PC-3 (cell line): ENCODE results near the gene KCNQ4. TPM values are rescaled to one million over a fixed set of nuclear protein-coding genes. Genes with fewer than 3 reads are reported as not detected.

Experiments
- ATAC-seq: fragments of 200-7000 bp; cut with Tn5 transposase; 2 replicates; pipeline ENCODE4 v1.9.1; 2020; ENCODE audit warnings: mild to moderate bottlenecking, moderate library complexity
- BruUV-seq: library from RNA; stranded (reverse); fragments of 400-500 nt; replicated peaks from 2 replicates; lab custom pipeline; 2021; lab: Mats Ljungman, UMichigan
- CTCF ChIA-PET: fragments of 300-600 bp; sonication (Branson Sonifier 250); formaldehyde crosslinking; loops from one replicate; lab custom pipeline; 2022; ENCODE audit warnings: antibody characterized with exemption; lab: Charles Lee
- POLR2A ChIA-PET: fragments of 300-600 bp; sonication (Branson Sonifier 250); formaldehyde crosslinking; loops from one replicate; lab custom pipeline; 2022; ENCODE audit warnings: antibody characterized with exemption; ENCODE audit not compliant: unreplicated experiment; lab: Charles Lee
- DNase-seq: peaks from one replicate; pipeline ENCODE4 v3.0.0-alpha.2; 2015
- H2AFZ ChIP-seq: fragments of 300-600 bp; sonication (generic); 2 replicates; pipeline ENCODE4 v1.6.0; 2016; ENCODE audit warnings: antibody characterized with exemption, low read length
- H3F3A ChIP-seq: fragments of 300-600 bp; sonication (generic); one replicate; pipeline ENCODE4 v1.6.0; 2017; ENCODE audit warnings: antibody characterized with exemption, low read length, control low read depth, mild to moderate bottlenecking; ENCODE audit not compliant: unreplicated experiment
- H3K27ac ChIP-seq: fragments of 300-600 bp; sonication (generic); 2 replicates; pipeline ENCODE4 v1.5.1; 2016; ENCODE audit warnings: mild to moderate bottlenecking, low read length
- H3K27me3 ChIP-seq: fragments of 300-600 bp; sonication (generic); 2 replicates; pipeline ENCODE4 v1.6.1; 2016; ENCODE audit warnings: low read length, mixed read lengths
- H3K36me3 ChIP-seq: fragments of 300-600 bp; sonication (generic); 2 replicates; pipeline ENCODE4 v1.6.1; 2016; ENCODE audit warnings: low read depth, mixed run types, low read length, mixed read lengths
- H3K4me1 ChIP-seq: fragments of 300-600 bp; sonication (generic); 2 replicates; pipeline ENCODE4 v1.5.1; 2016; ENCODE audit warnings: low read length; ENCODE audit not compliant: insufficient read depth
- H3K4me2 ChIP-seq: fragments of 300-600 bp; sonication (generic); 2 replicates; pipeline ENCODE4 v1.6.0; 2016; ENCODE audit warnings: low read length
- H3K4me3 ChIP-seq: fragments of 300-600 bp; sonication (generic); 2 replicates; pipeline ENCODE4 v1.5.1; 2016; ENCODE audit warnings: mild to moderate bottlenecking, low read length, mixed read lengths
- H3K79me2 ChIP-seq: fragments of 300-600 bp; sonication (generic); 2 replicates; pipeline ENCODE4 v1.6.1; 2017; ENCODE audit warnings: low read length, mixed read lengths
- H3K9ac ChIP-seq: fragments of 300-600 bp; sonication (generic); 2 replicates; pipeline ENCODE4 v1.6.0; 2016; ENCODE audit warnings: mild to moderate bottlenecking, low read length
- H3K9me2 ChIP-seq: fragments of 300-600 bp; sonication (generic); replicated peaks from 2 replicates; pipeline ENCODE4 v1.6.1; 2016; ENCODE audit warnings: mixed run types, low read length, mixed read lengths
- H3K9me3 ChIP-seq: fragments of 300-600 bp; sonication (generic); 2 replicates; pipeline ENCODE4 v1.6.1; 2016; ENCODE audit warnings: low read length, mixed read lengths
- H4K20me1 ChIP-seq: fragments of 300-600 bp; sonication (generic); 2 replicates; pipeline ENCODE4 v1.6.1; 2016; ENCODE audit warnings: low read length, mixed read lengths
- EZH2 ChIP-seq: fragments of 300-600 bp; sonication (generic); IDR thresholded peaks from one replicate; pipeline ENCODE4 v1.6.1; 2017; ENCODE audit warnings: antibody characterized with exemption, mild to moderate bottlenecking, low read length; ENCODE audit not compliant: unreplicated experiment
- EZH2phosphoT487 ChIP-seq: fragments of 300-600 bp; sonication (generic); IDR thresholded peaks from 2 replicates; pipeline ENCODE4 v1.6.1; 2018; ENCODE audit warnings: mild to moderate bottlenecking, antibody characterized with exemption, low read length, borderline replicate concordance
- intact Hi-C: fragments of 100-400 bp; cut with micrococcal nuclease; formaldehyde crosslinking; loops from 2 replicates; pipeline ENCODE4 v1.9.0; 2023
- total RNA-seq: library from RNA; depleted of rRNA; stranded (reverse); fragments of >200 nt; gene quantifications from 2 replicates; pipeline ENCODE4 v1.2.3, GENCODE V29; 2014
- TF ChIP-seq, protein P1 (sequence below): fragments of 300-600 bp; sonication (generic); conservative IDR thresholded peaks from 2 replicates; pipeline ENCODE4 v1.5.1; 2017; ENCODE audit warnings: antibody characterized with exemption, low read depth, mild to moderate bottlenecking, low read length

KCNQ4 gene
- total RNA-seq, 1 experiment from 2014 or later, result 2.5 TPM

DNA sequence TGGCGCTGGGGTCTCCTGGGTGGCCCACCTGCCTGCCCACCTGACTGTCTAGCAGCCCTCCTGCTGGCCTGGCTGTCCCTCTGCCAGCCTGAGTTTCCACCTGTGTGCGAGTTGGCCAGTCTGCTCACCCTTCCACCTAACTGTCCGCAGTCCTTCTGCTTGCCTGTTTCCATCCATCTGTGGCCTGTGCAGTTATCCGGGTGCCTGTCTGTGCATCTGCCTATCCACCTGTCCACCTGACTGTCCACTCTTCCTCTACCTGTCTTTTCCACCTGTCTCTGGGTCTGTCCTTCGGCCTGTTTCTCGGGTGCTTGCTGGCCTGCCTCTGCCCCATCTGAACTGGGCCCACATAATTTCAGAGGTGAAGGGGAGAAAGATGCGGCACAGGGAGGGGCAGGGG lies 1.9 kb downstream of the KCNQ4 start:
- no TSS peak for BruUV-seq
- CTCF ChIA-PET, result no interaction called here
- H3F3A ChIP-seq, result no peaks in the 10 kb centered on the region
- intact Hi-C loops, result no loop called here
- DNase-seq (no peak), ATAC-seq (no peak)
- no peak overlapping the region for H2AFZ ChIP-seq
- H3K9me2 ChIP-seq, result no peaks in the 10 kb centered on the region
- no peak overlapping the region for H3K27ac ChIP-seq
- POLR2A ChIA-PET, result no interaction called here
- H4K20me1 ChIP-seq, result no peaks in the 10 kb centered on the region
- no peak overlapping the region for H3K4me2 ChIP-seq
- H3K27me3 ChIP-seq, result no peaks in the 10 kb centered on the region
- no peaks in the 10 kb centered on the region for H3K36me3 ChIP-seq
- H3K4me1 ChIP-seq, result peaks cover 10% of the 10 kb centered on the region
- no peak overlapping the region for H3K9ac ChIP-seq
- H3K9me3 ChIP-seq, result no peaks in the 10 kb centered on the region
- no peak for TF ChIP-seq EZH2
- TF ChIP-seq EZH2phosphoT487, result no peak
- TF ChIP-seq, protein P1, sequence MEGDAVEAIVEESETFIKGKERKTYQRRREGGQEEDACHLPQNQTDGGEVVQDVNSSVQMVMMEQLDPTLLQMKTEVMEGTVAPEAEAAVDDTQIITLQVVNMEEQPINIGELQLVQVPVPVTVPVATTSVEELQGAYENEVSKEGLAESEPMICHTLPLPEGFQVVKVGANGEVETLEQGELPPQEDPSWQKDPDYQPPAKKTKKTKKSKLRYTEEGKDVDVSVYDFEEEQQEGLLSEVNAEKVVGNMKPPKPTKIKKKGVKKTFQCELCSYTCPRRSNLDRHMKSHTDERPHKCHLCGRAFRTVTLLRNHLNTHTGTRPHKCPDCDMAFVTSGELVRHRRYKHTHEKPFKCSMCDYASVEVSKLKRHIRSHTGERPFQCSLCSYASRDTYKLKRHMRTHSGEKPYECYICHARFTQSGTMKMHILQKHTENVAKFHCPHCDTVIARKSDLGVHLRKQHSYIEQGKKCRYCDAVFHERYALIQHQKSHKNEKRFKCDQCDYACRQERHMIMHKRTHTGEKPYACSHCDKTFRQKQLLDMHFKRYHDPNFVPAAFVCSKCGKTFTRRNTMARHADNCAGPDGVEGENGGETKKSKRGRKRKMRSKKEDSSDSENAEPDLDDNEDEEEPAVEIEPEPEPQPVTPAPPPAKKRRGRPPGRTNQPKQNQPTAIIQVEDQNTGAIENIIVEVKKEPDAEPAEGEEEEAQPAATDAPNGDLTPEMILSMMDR, result no peak
- H3K79me2 ChIP-seq, result no peaks in the 10 kb centered on the region
- H3K4me3 ChIP-seq, result no peak overlapping the region

DNA sequence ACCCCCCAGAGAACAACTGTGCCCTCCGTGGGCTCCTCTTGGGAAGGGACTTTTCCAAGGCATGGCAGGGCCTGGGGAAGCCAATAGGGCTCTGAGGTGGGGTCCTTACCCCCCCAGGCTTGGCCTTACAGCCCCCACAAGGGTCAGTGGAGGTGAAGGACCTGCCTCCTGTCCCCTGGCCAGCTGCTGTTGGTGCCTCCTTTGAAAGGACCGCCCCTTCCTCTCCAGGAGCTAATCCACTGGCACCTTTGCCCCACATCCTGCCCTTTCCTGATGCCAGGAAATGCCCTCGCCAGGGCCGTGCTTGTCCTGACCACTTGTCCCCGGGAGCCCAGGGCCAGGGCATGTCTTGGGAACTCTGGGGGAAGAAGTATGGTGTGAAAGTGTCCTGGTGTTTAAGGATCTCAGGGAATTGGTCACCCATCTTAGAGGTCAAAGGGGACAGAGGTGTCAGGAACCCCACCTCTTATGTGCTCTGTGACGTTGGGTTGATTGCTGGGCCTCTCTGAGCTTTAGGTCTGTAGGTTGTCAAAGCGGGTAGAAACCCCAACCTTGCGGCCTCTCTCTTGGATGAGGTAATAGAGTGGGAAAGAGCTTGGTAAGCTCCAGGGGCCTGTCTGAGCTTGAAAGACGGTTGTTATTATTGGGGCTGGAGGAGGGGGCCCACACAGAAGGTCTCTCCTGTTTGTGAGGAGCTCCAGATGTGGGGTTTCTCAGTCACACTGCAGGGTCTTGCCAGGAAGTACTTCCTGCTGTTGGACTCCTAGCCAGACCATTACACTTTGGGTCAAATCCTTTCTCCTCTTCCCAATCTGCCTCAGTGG lies 2.8 kb downstream of the KCNQ4 start:
- intact Hi-C loops, result no loop called here
- Histone ChIP-seq H3K4me2 (no peak overlapping the region), H3K4me3 (no peak overlapping the region), H2AFZ (no peak overlapping the region), H3K27ac (no peak overlapping the region), H3K9me2 (no peaks in the 10 kb centered on the region), H3K9ac (no peak overlapping the region), H3K27me3 (no peaks in the 10 kb centered on the region), H3F3A (no peaks in the 10 kb centered on the region), H3K4me1 (peaks cover 10% of the 10 kb centered on the region), H3K9me3 (no peaks in the 10 kb centered on the region), H3K79me2 (no peaks in the 10 kb centered on the region), H3K36me3 (no peaks in the 10 kb centered on the region), H4K20me1 (no peaks in the 10 kb centered on the region)
- ChIA-PET POLR2A (no interaction called here), CTCF (no interaction called here)
- no peak for ATAC-seq
- no peak for DNase-seq
- no TSS peak for BruUV-seq
- TF ChIP-seq, protein P1, result no peak
- TF ChIP-seq EZH2phosphoT487, result no peak
- no peak for TF ChIP-seq EZH2

DNA sequence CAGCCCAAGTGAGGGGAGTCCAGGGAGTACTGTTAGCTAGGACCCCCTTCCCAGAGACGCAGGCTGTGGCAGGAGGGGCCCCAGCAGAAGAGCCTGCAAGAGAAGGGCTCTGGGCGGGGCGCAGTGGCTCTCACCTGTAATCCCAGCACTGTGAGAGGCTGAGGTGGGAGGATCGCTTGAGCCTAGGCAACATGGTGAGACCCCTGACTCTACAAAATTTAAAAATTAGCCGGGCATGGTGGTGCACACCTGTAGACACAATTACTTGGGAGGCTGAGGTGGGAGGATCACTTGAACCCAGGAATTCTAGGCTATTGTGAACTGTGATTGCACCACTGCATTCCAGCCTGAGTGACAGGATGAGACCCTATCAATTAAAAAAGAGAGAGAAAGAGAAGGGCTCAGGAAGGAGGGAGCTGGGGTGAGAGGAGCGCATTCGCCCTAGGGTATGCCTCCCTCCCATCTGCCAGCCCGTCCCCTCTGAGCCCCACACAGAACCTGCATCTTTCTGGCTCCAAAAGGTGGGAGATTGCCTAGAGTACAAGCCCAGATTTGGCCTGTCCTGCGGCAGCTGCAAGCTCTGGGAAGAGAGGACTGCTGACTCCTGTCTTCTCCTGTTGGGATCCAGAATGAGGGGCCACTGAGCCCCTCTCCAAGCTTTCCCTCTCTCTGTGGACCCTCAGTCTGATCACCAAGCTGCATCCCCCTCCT lies 3.6 kb downstream of the KCNQ4 start:
- no peaks in the 10 kb centered on the region for H3K79me2 ChIP-seq
- H3K9me3 ChIP-seq, result no peaks in the 10 kb centered on the region
- H3K9ac ChIP-seq, result no peak overlapping the region
- TF ChIP-seq EZH2 (no peak), EZH2phosphoT487 (no peak)
- TF ChIP-seq, protein P1, result no peak
- no peak overlapping the region for H3K4me3 ChIP-seq
- no peak overlapping the region for H3K27ac ChIP-seq
- no peaks in the 10 kb centered on the region for H3K36me3 ChIP-seq
- H4K20me1 ChIP-seq, result no peaks in the 10 kb centered on the region
- H3K27me3 ChIP-seq, result no peaks in the 10 kb centered on the region
- CTCF ChIA-PET, result no interaction called here
- BruUV-seq, result no TSS peak
- H3K9me2 ChIP-seq, result no peaks in the 10 kb centered on the region
- peaks cover 10% of the 10 kb centered on the region for H3K4me1 ChIP-seq
- H3K4me2 ChIP-seq, result no peak overlapping the region
- DNase-seq, result no peak
- intact Hi-C loops, result no loop called here
- H2AFZ ChIP-seq, result no peak overlapping the region
- POLR2A ChIA-PET, result no interaction called here
- no peak for ATAC-seq
- H3F3A ChIP-seq, result no peaks in the 10 kb centered on the region
